ENCODE data around the gene EID1.

EID1 gene

GRCh38 chr15:48913141-48913540 is 35.2 kb downstream of the EID1 start:
- no peak for DNase-seq (ENCODE audit: low spot score)

GRCh38 chr15:48914717-48915116 is 36.8 kb downstream of the EID1 start:
- DNase-seq (ENCODE audit: low spot score), result no peak

- DNase-seq (ENCODE audit: low spot score), result no peak
Observed at GRCh38 chr15:48915861-48916260, 37.9 kb downstream of the EID1 start.

GRCh38 chr15:48916721-48917120 is 38.8 kb downstream of the EID1 start:
- DNase-seq (ENCODE audit: low spot score), result no peak

GRCh38 chr15:48922046-48922445 is 44.1 kb downstream of the EID1 start:
- DNase-seq (ENCODE audit: low spot score), result no peak

- no peak for DNase-seq (ENCODE audit: low spot score)
Observed at GRCh38 chr15:48924528-48925393, 46.8 kb downstream of the EID1 start.

- DNase-seq (ENCODE audit: low spot score), result no peak
Observed at GRCh38 chr15:48925714-48926223, 47.8 kb downstream of the EID1 start.

GRCh38 chr15:48928877-48929538 is 51.1 kb downstream of the EID1 start:
- DNase-seq (ENCODE audit: low spot score), result no peak

GRCh38 chr15:48929661-48930060 is 51.7 kb downstream of the EID1 start:
- DNase-seq (ENCODE audit: low spot score), result no peak

Measured in left forelimb (tissue), 1 donor.